Right renal pelvis (tissue), 4 donors: ENCODE results near the gene PRRC2A. TPM values are rescaled to one million over a fixed set of nuclear protein-coding genes. Genes with fewer than 3 reads are reported as not detected.
A peak's percentile ranks its signal among the peaks of the same experiment; 100 is the strongest.

Experiments used
- DNase-seq, 4 donors: peaks; one replicate each; pipeline ENCODE4 v3.0.0-alpha.2; 2013; ENCODE audit warnings: low read depth in 4 of 4, low spot score in 3 of 4, missing footprints in 1 of 4
- polyA plus RNA-seq, 4 donors: library from polyadenylated mRNA; unstranded; fragments of 120-200 nt; gene quantifications; one replicate each; pipeline ENCODE4 v1.2.1, GENCODE V29; 2013; ENCODE audit not compliant: insufficient read length in 4 of 4

Gene PRRC2A
- polyA plus RNA-seq, 4 donors, result 158 to 215 (median 172) TPM

GRCh38 chr6:31643818-31644454 is 23.4 kb downstream of the PRRC2A start:
- DNase-seq, result no peak

GRCh38 chr6:31645325-31645724 is 24.8 kb downstream of the PRRC2A start:
- no peak for DNase-seq

GRCh38 chr6:31651602-31652191 is 31.2 kb downstream of the PRRC2A start:
- DNase-seq, result peak in 1 of 4 donors; percentile 56

- no peak for DNase-seq
These were observed 32.6 kb downstream of the PRRC2A start for GRCh38 chr6:31652925-31653724.

DNA sequence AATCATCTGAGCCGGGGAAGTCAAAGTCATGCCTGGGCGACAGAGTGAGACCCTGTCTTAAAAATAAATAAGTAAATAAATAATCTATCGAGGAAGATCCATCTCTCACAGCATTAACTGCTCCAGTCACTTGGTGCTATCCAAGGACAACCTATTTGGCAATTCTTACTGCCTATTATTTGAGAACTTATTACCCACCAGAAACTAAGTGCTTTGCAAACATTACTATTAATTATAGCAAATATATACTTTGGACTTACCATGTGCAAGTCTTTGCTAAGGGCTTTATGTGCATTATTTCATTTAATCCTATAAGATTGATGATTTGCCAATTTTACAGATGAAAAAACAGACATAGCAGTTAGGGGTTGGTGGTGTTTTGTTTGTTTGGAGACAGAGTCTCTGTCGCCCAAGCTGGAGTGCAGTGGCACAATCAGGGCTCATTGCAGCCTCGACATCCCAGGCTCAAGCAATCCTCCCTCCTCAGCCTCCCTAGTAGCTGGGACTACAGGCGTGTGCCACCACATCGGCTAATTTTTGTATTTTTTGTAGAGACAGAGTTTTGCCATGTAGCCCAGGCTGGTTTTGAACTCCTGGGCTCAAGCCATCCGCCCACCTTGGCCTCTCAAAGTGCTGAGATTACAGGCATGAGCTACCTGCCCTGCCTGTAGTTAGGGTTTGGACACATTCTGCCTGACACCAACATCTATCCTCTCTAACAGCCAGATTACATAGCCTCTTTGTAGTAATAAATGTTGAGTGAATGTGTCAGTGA is 34.2 kb downstream of the PRRC2A start:
- no peak for DNase-seq

DNA sequence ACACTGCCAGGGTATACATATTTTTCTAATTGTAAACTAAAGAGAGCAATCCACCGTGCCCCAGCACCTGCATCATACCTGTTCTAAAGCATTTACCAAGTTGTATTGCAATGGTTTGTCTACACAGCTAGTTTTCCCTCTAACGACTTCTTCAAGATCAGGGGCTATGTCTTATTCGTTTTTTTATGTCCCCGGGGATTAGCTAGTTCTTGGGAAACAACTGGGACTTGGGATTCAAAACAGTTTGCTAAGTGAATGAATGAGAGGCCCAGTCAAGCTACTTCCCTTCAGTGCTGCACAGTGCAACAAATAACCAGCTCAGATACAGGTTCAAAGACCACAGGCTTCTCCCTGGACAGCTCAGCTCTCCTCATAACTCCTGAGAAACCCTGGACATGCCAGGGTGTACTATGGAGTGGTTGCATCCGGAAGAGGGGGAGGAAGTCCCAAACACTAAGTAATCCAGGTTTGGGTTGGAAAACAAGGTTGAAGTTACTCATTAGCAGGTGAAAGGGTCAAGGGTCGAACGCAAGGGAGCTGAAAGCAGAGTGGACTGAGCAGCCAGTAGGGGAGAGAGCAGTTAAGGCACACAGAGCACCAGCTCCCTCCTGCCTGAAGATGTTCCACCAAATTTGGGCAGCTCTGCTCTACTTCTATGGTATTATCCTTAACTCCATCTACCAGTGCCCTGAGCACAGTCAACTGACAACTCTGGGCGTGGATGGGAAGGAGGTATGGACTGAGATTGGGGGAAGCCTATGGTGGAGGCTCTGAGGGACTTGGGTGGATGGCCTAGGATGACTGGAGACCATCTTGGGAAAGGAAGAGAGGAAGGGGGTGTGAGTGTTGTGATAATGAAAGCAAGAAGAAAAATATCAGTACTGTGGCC is 35.1 kb downstream of the PRRC2A start, which contains the start of gene APOM:
Gene APOM (plus strand): TSS at position 546 of the 889 bp plus-strand sequence. CDS start 73 bp downstream, at position 619.
- no peak for DNase-seq

DNA sequence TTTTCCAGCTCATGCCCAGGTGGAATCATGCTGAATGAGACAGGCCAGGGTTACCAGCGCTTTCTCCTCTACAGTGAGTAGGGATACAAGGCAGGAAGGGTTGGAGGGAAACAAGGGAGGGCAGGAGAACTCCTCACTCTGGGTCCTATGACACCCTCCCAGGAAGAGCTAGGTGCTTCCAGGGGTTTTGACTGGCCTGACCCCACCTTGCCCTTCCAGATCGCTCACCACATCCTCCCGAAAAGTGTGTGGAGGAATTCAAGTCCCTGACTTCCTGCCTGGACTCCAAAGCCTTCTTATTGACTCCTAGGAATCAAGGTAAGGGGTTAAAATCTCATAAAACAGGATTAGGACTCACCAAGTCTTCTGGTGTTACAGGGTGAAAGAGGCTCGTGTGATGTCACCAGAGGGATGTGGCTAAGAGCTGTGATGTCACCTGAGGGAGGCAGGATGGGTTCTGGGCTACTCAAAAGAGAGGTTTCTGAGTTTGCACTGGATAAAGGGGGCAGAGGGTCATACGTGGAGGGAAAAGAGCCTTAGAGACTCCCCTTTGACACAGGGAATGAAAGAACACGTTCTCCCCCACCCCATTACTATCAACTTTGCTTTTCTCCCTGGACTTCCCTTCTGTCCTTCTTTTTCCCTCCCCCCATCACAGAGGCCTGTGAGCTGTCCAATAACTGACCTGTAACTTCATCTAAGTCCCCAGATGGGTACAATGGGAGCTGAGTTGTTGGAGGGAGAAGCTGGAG is 37.1 kb downstream of the PRRC2A start:
- no peak for DNase-seq

DNA sequence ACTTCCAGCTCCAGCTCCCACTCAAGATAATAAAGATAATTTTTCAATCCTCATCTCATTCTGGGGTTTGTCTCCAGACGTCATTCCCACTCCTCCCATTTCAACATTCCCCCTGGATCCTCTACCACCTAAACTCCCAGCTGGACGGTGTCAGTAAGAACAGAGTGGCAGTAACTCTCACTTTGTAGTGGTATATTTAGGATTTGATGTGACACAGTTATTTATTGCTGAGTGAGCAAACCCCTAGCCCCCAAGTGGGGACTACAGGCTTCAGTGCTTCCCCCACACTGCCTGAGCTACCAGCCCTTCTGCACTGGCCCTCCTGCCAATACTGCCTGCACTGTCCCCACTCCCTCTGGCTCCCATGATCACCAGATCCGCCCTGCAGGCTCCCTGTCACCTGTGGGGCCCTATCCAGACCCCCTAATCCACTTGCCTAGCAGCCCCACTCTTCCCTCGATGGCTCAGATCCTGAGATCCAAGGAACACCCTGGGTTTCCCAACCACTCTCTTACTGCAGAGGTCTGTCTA is 37.7 kb downstream of the PRRC2A start:
- DNase-seq, result no peak

DNA sequence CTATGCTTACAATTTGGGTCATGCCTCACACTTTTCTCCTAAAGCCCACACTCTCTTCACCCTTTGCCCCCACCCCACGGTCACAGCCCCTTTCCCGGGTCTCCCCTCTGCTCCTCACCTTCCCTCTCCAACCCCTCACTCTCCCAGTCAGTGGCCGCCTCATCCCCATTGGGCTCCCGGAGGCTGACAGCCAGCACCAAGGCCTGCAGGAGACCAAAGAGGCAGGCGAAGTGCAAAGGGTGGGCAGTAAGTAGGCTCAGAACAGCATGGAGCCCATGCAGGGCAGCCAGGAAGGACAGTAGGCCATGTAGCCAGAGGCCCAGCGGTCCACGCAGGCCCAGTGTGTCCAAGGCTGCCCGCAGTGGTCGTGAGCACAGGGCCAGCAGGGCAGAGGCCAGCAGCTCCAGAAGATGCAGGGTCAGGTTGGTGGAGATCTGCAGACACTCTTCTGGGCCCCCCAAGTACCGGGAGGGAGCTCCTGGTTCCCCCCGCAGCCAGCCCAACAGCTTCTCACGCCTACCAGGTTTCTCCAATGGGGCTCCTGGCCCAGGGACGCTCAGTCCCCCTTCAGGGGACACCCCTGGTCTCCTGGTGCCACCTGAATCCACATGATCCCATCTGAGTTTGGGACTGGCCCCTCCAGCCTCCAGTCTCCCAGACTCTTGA is 38.6 kb downstream of the PRRC2A start:
- no peak for DNase-seq

GRCh38 chr6:31659649-31660380 is 39.3 kb downstream of the PRRC2A start:
- no peak for DNase-seq

- peak in 1 of 4 donors; percentile 63 for DNase-seq
These were observed 40.1 kb downstream of the PRRC2A start, which contains the start of gene C6orf47 for GRCh38 chr6:31660381-31661261. TSS of gene C6orf47 (minus strand) at chr6:31660778. CDS start at chr6:31659947, 831 bp downstream.

GRCh38 chr6:31661262-31662123 is 41.0 kb downstream of the PRRC2A start:
- DNase-seq, result no peak

DNA sequence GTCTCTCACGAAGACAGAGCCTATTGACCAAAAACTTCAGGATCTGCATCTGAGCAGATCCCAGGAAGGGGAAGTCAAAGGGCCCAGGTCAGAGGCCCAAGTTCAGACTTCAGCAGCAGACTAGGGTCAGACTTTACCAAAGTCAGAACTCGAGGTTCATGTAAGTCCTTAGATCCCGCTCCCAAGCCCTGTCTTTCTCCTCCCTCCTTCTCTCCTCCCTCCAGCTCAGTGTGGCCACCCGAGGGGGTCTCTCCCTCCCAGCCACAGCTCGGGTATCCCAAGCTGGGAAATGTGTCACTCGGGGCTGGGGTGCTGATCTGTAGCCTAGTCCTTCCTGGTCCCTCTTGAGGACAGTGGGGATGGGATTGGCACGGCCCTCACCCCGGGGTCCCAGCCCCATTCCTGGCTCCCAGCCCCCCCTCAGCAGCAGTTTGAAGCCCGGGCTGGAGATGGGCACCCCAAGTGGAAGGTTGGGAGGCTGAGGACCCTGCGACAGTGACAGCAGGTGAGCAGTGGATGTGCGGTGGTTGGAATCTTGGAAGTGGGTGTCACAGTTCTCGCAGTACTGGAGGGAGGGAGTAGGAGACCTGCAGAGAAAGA is 41.7 kb downstream of the PRRC2A start:
- no peak for DNase-seq

GRCh38 chr6:31663126-31663960 is 42.8 kb downstream of the PRRC2A start:
- DNase-seq, result no peak
